Measurements from ENCODE around the gene APRT.

The APRT gene

GRCh38 chr16:88811769-88812512 is at the start of gene APRT:
APRT (minus strand) TSS chr16:88811928; CDS start chr16:88811899, 29 bp downstream.
- TF ChIP-seq, protein P1, sequence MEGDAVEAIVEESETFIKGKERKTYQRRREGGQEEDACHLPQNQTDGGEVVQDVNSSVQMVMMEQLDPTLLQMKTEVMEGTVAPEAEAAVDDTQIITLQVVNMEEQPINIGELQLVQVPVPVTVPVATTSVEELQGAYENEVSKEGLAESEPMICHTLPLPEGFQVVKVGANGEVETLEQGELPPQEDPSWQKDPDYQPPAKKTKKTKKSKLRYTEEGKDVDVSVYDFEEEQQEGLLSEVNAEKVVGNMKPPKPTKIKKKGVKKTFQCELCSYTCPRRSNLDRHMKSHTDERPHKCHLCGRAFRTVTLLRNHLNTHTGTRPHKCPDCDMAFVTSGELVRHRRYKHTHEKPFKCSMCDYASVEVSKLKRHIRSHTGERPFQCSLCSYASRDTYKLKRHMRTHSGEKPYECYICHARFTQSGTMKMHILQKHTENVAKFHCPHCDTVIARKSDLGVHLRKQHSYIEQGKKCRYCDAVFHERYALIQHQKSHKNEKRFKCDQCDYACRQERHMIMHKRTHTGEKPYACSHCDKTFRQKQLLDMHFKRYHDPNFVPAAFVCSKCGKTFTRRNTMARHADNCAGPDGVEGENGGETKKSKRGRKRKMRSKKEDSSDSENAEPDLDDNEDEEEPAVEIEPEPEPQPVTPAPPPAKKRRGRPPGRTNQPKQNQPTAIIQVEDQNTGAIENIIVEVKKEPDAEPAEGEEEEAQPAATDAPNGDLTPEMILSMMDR (IDR thresholded peaks at IDR 0.05; ENCODE audit: insufficient read depth, low read depth, low read length, missing control alignments): peak; percentile 29
- DNase-seq (ENCODE audit: low read depth): peak; percentile 97
- peak within 1 kb of the TSS; percentile 88 for H3K4me3 ChIP-seq (ENCODE audit: low read depth, low read length)

- DNase-seq (ENCODE audit: low read depth): no peak
- H3K4me3 ChIP-seq (ENCODE audit: low read depth, low read length): no peak overlapping the region
- TF ChIP-seq, protein P1 (IDR thresholded peaks at IDR 0.05; ENCODE audit: insufficient read depth, low read depth, low read length, missing control alignments): no peak
These were observed 49.6 kb upstream of the APRT start for GRCh38 chr16:88861359-88861758.

DNA sequence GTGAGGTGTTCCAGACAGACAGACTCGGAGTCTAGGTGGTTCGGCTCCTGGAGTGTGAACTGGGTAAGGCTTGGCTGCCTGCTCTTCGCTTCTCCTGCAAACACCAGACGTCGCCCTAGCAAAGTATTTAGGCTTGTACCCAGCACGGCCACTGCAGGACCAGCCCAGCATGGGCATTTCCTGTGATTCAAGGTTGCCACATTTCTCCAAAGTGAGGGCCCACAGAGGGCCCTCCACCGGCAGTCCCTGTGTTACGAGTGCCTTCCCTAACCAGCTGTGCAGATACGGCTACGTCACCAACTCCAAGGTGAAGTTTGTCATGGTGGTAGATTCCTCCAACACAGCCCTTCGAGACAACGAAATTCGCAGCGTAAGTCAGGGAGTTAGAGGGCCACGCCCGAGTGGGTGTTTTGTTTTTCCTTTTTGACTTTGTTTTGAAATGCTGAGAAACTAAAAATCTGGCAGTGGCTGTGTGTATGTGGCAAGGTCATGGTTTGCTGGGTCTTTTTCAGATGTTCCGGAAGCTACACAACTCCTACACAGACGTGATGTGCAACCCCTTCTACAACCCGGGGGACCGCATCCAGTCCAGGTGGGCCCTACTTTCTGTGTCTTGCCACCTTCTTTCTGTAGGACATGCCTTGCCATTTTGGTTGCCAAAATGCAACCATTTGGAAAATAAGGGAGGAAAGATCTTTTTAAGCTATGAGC is 47.8 kb upstream of the APRT start:
- no peak overlapping the region for H3K4me3 ChIP-seq (ENCODE audit: low read depth, low read length)
- no peak for DNase-seq (ENCODE audit: low read depth)
- TF ChIP-seq, protein P1 (IDR thresholded peaks at IDR 0.05; ENCODE audit: insufficient read depth, low read depth, low read length, missing control alignments): no peak

GRCh38 chr16:88857728-88858339 is 46.1 kb upstream of the APRT start:
- TF ChIP-seq, protein P1 (IDR thresholded peaks at IDR 0.05; ENCODE audit: insufficient read depth, low read depth, low read length, missing control alignments): peak; percentile 83
- peak; percentile 86 for DNase-seq (ENCODE audit: low read depth)
- H3K4me3 ChIP-seq (ENCODE audit: low read depth, low read length): peak overlapping the region; percentile 99

DNA sequence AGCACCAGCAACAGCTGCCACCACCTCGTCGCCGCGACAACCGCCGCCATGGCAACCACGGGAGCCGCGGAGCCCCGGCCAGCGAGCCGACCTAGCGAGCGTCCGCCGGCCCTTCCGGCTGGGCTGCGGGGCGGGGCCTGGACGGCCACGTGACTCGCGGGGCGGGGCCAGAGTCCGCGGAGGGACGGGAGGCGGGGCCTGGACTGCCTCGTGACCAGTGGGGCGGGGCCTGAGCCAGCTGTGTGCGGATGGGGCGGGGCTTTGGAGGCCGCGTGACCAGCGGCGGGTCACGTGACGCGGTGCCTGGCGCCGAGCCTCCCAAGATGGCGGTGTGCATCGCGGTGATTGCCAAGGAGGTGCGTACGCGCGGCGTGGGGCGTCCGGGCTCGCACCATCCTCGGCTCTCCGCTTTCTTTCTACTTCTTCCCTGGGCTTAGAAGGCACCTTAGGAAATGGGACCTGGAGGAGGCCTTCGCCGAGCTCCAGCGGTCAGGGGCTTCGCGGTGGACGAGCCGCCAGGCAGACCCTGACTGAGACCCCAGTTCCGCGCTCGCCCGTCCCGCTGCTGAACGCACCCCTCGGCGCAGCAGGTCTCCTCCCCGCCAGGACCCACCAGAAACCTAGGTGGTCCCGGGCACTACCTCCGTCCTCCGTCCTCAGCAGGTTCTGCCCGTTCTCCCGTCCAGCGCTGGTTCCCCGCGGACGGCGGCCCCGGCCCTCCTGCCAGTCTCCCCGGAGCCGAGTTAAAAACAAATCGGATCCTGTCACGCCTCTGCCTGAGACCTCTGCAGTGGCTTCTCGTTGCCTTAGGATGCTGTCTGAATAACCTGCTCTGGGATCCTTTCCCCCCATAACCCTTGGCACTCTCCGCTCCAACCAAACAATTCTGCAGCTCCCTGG is 45.4 kb upstream of the APRT start, which contains the start of the genes GALNS and TRAPPC2L:
GALNS (minus strand) TSS at position 120 of the 900 bp plus-strand sequence; CDS start at position 50, 70 bp downstream.
TRAPPC2L (plus strand) TSS at position 300 of the 900 bp plus-strand sequence; CDS start at position 324, 24 bp downstream.
- DNase-seq (ENCODE audit: low read depth): peak; percentile 98
- TF ChIP-seq, protein P1 (IDR thresholded peaks at IDR 0.05; ENCODE audit: insufficient read depth, low read depth, low read length, missing control alignments): no peak

More for the DNA sequence above, 45.4 kb upstream of the APRT start, which contains the start of the genes GALNS and TRAPPC2L:
- peak within 1 kb of the TSS; percentile 99 for H3K4me3 ChIP-seq (ENCODE audit: low read depth, low read length)

Data from GM12865 (cell line).